HG03432 (cell line): ENCODE results near the gene ADAMTSL5.
"Not testable (repeated sequence)": the region's sequence is repeated elsewhere in the genome, so short reads cannot be mapped to it uniquely, and the experiment has no call there.

ENCODE experiments used
- ATAC-seq: cut with Tn5 transposase; IDR thresholded peaks from one replicate; pipeline ENCODE4 v1.9.1; 2021; ENCODE audit warnings: mild to moderate bottlenecking, moderate library complexity; ENCODE audit not compliant: unreplicated experiment

Gene ADAMTSL5

GRCh38 chr19:1512671-1513498 lies at the start of gene ADAMTSL5:
TSS of gene ADAMTSL5 (minus strand) at chr19:1513019. CDS start at chr19:1510943, 2,076 bp downstream.
- no peak for ATAC-seq

- ATAC-seq, result no peak
Observed at GRCh38 chr19:1561236-1561842, 48.5 kb upstream of the ADAMTSL5 start.

- no peak for ATAC-seq
Observed at GRCh38 chr19:1560286-1560882, 47.6 kb upstream of the ADAMTSL5 start.

GRCh38 chr19:1558552-1558951 lies 45.7 kb upstream of the ADAMTSL5 start:
- no peak for ATAC-seq

- ATAC-seq, result no peak
Observed at GRCh38 chr19:1556390-1557070, 43.7 kb upstream of the ADAMTSL5 start.

GRCh38 chr19:1555487-1556389 lies 42.9 kb upstream of the ADAMTSL5 start:
- no peak for ATAC-seq

- no peak for ATAC-seq
Observed at GRCh38 chr19:1554968-1555367, 42.1 kb upstream of the ADAMTSL5 start.

- no peak for ATAC-seq
Observed at GRCh38 chr19:1553415-1553814, 40.6 kb upstream of the ADAMTSL5 start.

GRCh38 chr19:1551068-1552040 lies 38.5 kb upstream of the ADAMTSL5 start:
- ATAC-seq, result no peak

- no peak for ATAC-seq
Observed at GRCh38 chr19:1549332-1549945, 36.6 kb upstream of the ADAMTSL5 start.

- no peak for ATAC-seq
Observed at GRCh38 chr19:1540365-1540925, 27.6 kb upstream of the ADAMTSL5 start.

- ATAC-seq, result not testable (repeated sequence)
Observed at GRCh38 chr19:1539749-1540148, 26.9 kb upstream of the ADAMTSL5 start.

- no peak for ATAC-seq
Observed at GRCh38 chr19:1538978-1539377, 26.2 kb upstream of the ADAMTSL5 start.

GRCh38 chr19:1535699-1536098 lies 22.9 kb upstream of the ADAMTSL5 start:
- not testable (repeated sequence) for ATAC-seq

- no peak for ATAC-seq
Observed at GRCh38 chr19:1534972-1535371, 22.2 kb upstream of the ADAMTSL5 start.

GRCh38 chr19:1533510-1534150 lies 20.8 kb upstream of the ADAMTSL5 start:
- ATAC-seq, result no peak

GRCh38 chr19:1532003-1532402 lies 19.2 kb upstream of the ADAMTSL5 start:
- no peak for ATAC-seq

GRCh38 chr19:1531587-1531986 lies 18.8 kb upstream of the ADAMTSL5 start:
- no peak for ATAC-seq
